NCI-H2171 treated with DMSO at 0.1 percent for 48 hours (cell line): Measurements from ENCODE around the gene HS3ST6.
"Not testable (repeated sequence)": the region's sequence is repeated elsewhere in the genome, so short reads cannot be mapped to it uniquely, and the experiment has no call there.

Experiments
- DNase-seq: peaks from one replicate; lab custom pipeline; 2025; lab: John Stamatoyannopoulos, UW

The HS3ST6 gene

DNA sequence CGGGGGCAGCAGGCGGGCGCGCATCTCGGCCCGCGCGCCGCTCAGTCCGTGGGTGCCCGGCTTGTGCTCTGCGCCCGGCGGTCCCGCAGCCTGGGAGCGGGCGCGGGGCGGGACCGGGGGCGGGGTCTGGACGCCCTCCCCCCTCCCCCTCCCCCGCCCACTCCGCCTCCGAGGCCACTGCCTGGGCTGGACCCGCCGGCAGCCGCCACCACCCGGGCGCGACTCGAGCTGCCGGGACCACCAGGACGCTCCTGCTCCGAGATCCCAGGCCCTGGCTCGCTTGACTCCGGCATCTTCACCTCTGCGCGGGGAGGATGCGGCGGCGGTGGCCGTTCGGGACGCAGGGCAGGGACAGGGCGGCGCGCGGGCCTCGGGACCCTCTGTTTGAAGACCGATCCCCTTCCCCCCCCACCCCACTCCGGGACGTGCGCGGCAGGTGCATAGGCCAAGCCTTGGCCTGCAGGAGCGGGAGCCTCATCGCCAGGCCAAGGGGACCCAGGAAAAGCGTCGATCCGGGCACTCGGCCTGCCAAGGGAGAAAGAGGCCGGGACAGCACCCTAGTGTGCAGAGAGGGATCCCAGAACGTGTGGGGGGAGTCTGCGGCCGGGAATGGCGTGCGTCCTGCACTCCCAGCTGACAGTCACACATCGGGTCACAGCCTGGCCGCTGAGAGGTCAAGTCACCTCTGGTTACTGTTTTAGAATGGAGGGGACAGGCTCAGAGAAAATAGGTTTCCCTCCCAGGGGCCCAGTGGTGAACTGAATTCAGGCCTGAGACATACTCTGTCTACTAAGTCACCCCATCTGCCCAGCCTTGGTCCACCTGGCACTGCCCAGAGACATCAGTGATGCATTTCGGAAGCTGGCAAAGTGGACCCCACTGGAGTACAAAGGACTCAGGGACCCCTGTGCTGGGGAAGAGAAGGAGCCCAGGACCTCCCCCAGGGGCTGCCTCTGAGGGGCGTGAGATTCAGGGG lies at the start of gene HS3ST6:
Gene HS3ST6, minus strand, starts transcription at position 65 of the 976 bp plus-strand sequence. CDS start 92 bp downstream, outside the sequence.
- DNase-seq: no peak

DNA sequence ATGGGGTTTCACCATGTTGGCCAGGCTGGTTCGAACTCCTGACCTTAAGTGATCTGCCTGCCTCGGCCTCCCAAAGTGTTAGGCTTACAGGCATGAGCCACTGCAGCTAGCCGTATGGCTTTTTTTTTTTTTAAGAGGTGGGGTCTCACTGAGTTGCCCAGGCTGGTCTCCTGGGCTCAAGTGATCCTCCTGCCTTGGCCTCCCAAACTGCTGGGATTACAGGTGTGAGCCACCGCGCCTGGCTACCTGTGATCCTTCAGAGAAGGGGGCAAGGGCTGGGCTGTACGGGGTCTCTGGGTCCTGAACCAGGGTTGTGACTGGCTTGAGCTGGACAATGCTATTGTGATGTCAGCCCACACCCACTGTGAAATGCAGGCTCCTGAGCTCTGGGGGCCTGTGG lies 48.2 kb upstream of the HS3ST6 start, which contains the start of gene RNF151:
Gene RNF151, plus strand, starts transcription at position 397 of the 400 bp plus-strand sequence. CDS start 26 bp downstream, outside the sequence.
- DNase-seq: no peak

DNA sequence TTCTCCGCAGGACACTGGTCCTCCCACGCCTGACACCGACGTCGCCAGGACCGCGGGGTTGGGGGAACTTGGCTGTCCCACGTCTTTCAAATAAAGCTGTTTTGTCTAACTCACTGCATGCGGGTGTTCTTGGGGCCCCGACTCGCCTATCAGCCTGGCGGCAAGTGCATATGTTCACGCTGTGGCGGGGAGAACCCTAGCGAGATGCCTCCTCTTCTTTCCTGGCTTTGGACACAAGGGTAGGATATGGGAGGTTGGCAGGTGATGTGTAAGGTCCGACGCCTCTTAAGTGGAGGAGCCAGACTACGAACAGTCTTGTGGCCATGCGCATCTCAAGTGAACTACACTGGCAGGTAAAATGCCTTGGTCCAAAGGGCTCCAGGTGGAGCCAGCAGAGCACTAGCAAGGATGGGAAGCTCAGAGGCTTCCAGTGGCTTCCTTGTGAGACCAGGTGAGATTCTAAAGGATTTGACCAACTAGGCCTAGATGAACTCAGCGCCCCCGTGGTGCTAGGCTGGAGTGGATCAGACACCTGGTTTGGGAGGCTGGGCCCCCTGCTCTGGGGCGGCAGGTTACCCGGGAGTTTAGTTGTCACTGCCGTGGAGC lies 47.3 kb upstream of the HS3ST6 start:
- no peak for DNase-seq

DNA sequence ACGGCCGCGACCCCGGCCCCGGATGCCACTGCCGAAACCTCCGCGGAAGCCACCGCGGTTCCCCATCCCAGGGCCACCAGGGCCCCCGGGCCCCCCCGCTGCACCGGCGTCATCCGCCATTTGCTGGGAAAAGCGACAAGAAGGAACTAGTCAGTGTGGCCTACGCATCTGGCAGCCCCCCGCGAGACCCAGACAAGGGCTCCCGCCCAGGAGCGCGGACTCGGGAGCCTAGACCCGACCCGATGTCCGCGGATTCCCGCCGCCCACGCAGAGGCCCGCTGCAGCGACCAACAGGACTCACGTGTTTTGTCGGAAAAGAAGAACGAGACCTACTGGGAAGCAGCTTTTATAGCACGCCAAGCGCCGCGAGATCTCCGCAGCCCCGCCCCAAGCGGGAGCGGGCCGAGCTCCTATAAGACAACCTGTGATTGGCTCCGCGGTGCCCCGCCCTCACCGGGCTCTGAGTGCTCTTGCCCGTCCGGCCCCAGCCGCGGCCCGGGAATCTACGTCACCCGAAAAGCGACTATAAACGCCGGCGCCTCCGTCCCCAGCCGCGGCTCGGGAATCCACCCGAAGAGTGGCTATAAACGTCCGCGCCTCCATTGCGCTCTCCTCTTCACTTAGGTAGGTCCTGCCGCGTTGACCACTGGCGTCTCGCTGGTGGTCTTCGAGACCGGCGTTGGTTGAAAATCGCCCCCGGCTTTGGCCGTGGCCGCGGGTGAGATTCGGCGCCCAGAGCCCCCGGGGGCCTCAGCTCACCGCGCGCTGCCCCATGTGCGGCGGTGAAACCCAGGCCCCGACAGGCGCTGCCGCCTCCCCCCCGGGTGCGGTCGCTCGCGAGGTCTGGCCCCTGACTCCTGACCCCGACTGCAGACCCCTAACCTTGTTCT lies 46.5 kb upstream of the HS3ST6 start, which contains the start of gene RPS2:
Gene RPS2, minus strand, starts transcription at position 321 of the 890 bp plus-strand sequence. Its CDS starts 201 bp downstream, at position 120.
- DNase-seq: peak; percentile 98

DNA sequence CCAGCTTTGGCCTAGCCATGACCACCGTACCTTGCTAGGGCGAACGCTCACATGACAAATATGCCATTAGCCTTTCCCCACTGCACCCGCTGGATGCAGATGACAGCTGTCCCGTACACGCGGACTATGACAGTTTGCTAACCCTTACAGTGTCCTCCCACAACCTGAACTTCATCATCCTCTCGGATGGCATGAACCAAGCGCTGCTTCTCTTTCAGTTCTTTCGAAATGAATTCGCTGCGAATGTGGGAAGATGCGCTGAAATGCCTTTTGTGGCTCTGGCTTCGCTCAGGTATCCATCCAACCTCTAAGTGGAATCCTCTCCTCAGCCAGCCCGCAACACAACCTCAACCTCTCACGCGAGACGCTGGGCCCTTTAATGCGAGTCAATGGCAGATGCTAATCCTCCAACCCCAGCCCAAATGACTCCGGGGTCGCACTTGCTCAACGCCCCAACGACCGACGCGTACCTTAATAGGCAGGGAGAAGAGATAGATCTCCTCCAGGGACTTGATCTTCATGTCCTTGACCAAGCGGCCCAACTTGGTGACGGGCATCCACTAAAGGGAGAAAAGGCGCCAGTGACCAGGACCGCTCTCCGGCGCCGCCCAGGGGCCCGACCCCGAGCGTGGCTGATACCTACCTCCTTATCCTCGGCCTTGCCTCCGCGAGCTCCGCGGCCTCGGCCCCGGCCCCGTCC lies 45.7 kb upstream of the HS3ST6 start:
- peak; percentile 33 for DNase-seq

DNA sequence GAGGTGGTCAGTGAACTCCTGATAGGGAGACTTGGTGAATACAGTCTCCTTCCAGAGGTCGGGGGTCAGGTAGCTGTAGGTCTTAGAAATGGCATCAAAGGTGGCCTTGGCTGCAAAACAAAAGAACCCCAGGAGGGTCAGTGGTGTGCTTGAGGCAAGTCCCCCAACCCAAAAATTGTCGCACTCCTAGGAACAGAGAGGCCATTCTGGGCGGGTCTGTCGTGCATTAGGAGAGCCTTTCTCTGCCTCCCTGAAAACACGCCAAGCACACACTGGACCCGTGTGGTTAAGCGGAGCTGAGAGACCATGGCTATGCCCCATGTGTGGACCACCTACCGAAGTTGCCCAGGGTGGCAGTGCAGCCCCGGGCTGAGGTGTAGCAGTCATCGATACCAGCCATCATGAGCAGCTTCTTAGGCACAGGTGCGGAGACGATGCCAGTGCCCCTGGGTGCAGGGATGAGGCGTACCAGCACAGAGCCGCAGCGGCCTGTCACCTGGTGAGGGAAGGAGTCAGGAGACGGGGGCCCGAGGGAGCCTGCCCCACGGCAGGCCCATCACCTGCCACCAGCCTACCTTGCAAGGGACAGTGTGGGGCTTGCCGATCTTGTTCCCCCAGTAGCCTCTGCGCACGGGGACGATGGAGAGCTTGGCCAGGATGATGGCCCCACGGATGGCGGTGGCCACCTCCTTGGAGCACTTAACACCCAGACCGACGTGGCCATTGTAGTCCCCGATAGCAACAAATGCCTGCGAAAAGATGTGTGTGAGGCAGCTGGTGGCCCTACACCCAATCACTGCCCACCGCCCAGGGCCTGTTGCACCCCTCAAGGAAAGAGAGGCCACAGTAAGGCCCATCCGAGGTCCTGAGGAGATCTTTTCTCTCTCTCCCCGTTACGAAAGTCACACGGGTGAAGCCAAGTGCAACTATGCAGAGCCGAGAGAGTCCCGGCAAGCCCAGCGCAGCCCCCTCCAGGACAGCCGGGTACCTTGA lies 44.2 kb upstream of the HS3ST6 start:
- not testable (repeated sequence) for DNase-seq

DNA sequence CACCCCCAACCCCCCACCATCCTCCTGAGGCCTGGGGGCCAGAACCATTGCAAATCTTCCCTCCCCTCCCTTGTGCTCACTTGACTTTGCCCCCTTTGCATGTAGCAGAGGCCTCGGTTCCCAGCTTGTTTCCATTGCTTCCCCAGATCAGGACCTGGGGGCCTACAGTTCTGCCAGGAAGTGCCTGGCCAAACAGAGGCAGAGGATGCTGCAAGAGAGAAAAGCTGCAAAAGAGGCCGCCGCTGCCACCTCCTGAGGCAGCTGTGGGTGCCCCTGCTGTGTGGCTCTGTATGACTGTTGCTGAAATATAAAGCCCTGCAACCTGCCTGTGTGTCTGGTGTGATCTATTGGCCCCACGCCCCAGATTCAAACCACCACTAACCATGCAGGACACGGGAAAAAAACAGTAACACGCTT lies 43.4 kb upstream of the HS3ST6 start:
- DNase-seq: peak; percentile 32

DNA sequence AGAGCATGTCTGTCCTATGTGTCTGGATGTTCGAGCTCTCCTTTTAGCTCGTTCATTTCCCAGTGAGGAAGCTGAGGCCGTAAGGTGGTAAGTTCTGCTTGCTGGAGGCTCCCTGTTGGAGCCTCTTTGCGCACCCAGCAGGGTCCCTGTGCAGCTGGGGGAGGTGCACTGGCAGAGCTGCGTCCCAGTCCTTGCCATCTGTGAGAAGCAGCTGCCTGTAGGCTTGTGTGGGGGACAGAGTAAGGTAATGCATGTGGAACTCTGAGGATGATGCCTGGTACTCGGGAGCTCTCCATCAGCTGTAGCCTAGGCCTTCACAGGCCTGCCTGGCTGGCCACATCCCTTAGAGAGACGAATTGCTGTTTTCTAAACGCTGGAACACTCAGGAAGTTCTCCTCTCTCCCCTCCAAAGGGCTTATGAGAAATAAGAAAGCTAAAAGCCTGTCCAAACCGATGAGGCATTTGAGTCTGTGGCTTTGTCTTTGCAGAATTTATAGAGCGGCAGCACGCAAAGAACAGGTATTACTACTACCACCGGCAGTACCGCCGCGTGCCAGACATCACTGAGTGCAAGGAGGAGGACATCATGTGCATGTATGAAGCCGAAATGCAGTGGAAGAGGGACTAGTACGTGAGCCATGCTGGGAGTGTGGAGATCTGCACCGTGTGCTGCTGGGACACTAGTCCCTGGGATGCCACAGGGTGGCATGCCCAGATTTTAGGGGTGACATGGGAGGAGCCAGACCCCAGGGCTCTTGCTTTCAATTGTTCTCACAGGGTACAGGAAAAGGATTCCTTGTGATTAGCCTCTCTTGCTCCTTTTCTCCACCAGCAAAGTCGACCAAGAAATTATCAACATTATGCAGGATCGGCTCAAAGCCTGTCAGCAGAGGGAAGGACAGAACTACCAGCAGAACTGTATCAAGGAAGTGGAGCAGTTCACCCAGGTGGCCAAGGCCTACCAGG lies 42.7 kb upstream of the HS3ST6 start:
- DNase-seq: peak; percentile 92

DNA sequence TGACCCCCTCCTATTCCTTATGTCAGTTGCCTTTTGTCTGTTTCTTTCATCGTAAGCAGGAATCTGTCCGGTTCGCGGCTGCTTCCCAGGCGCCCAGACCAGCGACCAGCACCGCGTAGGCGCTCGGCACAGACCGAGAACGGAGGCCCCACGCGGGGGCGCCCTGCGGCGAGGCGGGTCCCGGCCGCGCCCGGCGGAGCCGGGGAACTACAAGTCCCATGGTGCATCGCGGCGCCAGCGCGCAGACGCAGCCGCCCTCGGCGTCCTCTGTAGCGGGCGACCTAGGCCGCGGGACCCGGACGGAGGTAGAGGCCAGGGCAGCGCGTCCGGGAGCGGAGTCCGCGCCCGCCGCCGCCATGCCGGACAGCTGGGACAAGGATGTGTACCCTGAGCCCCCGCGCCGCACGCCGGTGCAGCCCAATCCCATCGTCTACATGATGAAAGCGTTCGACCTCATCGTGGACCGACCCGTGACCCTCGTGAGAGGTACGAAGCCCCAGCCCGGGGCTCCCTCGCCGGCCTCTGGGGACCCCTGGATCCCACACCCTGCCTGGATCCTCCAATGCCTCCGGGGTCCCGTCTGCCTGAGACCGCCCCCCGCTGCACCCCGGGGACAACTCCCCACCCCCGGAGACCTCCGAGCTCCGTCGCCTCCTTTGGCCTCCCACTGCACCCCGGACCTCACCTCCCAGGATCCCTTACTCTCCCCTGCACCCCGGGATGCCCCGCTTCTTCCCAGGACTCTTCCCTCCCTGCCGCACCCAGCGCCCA lies 41.2 kb upstream of the HS3ST6 start, which contains the start of gene NDUFB10:
Gene NDUFB10, plus strand, starts transcription at position 270 of the 771 bp plus-strand sequence. Its CDS starts 87 bp downstream, at position 357.
- DNase-seq: peak; percentile 78

DNA sequence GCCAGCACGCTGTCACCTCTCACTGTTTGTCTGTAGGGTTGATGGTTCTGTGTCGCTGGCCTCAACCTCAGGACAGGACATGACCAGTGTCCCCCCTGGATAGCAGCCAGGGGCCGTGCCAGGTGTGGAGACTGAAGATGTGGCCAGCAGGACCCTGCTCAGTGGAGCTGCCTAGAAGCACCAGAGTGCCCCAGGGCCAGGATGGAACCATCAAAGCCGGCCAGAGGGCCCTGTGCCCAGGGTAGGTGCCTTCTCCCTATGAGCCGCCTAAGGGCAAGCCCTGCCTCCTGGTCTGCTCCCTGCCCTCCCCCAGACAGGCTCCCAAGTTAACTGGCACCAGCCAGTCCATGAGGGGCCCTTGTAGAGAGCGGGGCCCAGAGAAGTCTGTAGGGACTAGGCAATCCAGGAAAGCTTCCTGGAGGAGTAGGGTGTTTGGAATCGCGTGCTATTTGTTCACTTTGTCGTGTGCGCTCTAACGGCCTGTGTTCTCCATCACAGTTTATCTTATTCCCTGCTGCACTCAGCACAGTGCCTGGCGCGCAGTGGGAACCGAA lies 40.6 kb upstream of the HS3ST6 start:
- no peak for DNase-seq

DNA sequence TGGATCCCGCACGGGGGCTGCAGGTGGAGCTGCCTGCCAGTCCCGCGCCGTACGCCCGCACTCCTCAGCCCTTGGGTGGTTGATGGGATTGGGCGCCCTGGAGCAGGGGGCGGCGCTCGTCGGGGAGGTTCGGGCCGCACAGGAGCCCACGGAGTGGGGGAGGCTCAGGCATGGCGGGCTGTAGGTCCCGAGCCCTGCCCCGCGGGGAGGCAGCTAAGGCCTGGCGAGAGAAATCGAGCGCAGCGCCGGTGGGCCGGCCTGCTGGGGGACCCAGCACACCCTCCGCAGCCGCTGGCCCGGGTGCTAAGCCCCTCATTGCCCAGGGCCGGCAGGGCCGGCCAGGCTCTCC lies 39.9 kb upstream of the HS3ST6 start:
- DNase-seq: not testable (repeated sequence)

DNA sequence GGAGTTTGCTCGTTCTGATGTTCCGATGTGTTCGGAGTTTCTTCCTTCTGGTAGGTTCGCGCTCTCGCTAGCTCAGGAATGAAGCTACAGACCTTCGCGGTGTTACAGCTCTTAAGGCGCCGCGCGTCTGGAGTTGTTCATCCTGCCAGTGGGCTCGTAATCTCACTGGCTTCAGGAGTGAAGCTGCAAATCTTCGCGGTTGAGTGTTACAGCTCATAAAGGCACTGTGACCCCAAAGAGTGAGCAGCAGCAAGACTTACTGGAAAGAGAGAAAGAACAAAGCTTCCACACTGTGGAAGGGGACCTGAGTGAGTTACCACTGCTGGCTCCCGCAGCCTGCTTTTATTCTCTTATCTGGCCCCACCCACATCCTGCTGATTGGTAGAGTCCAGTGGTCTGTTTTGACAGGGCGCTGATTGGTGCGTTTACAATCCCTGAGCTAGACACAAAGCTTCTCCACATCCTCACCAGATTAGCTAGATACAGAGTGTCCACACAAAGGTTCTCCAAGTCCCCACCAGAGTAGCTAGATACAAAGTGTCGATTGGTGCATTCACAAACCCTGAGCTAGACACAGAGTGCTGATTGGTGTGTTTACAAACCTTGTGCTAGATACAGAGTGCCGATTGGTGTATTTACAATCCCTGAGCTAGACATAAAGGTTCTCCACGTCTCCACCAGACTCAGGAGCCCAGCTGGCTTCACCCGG lies 39.4 kb upstream of the HS3ST6 start:
- not testable (repeated sequence) for DNase-seq

DNA sequence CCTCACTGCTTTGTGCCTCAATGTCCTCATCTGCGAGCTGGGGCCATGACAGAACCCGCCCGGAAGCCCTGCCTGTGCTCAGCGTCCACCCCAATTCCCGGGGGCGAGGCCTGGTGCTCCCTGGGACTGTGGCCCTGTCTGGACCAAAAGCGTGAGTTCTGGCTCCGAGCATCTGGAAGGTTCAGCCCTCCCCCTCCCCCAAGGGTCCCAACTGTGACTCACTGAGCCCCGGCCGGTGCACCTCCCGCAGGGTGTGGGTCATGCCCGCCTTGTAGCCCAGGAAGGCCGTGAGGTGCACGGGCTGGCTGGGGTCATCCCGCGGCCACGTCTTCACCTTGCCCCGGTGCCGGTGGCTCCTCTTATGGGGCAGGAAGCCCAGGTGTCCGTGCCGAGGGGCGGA lies 35.5 kb upstream of the HS3ST6 start:
- no peak for DNase-seq

DNA sequence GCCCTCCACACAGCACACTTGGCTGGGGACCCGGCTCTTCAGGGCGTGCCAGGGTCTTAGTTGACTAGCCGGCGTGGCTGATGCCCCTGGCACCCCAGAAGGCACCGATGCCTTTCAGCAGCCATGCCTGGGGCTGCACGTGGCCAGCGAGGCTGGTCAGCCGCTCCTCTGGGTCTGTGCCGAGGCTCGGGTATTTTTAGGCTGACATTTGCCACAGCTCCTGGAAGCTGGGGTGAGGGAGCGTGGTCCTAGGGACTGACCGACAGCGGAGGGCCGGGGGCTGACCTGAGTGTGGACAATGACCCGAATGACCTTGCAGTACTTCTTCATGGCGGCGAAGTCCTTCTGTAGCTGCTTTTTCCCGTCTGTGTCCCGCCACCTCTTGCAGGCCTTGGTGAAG lies 32.3 kb upstream of the HS3ST6 start:
- DNase-seq: no peak

DNA sequence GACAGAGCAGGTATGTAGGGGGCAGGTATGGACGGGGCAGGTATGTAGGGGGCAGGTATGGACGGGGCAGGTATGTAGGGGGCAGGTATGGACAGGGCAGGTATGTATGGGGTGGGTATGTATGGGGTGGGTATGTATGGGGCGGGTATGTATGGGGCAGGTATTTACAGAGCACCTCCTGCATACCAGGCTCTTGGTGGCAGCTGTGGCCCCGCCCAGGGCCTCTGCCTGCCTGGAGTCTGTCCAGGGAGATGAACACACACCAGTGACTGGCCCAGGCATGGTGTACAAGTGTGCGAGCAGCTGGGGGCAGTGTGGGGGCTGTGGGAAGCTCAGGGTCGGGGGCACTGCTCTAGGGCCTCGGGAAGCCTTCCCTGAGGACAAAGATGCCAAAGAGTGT lies 31.8 kb upstream of the HS3ST6 start:
- no peak for DNase-seq

DNA sequence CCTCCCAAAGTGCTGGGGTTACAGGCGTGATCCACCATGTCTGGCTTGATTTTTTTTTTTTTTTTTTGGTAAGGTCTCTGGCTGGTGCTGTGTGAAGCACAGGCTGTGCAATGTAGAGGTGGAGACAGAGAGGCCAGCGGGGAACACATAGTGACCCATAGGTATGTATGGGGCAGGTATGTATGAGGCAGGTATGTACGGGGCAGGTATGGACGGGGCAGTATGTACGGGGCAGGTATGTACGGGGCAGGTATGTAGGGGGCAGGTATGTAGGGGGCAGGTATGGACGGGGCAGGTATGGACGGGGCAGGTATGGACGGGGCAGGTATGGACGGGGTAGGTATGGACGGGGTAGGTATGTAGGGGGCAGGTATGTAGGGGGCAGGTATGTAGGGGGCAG lies 31.3 kb upstream of the HS3ST6 start:
- DNase-seq: no peak

DNA sequence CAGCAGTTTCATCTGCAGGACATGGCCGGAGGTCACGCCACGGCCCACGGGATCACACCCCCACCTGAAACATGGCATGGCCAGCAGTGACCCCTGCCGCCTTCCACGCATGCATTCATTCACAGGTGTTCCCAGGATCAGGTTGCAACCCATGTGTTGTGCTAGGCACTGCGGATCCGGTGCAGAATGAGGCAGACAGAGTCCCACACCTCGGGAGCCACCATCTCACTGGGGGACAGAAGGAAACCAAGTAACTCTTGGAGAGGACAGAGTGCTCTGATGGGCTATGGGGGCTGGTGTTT lies 29.1 kb upstream of the HS3ST6 start:
- DNase-seq: no peak
